ENCODE data around the gene ATP5PO. TPM values are rescaled to one million over a fixed set of nuclear protein-coding genes. Genes with fewer than 3 reads are reported as not detected.
A peak's percentile ranks its signal among the peaks of the same experiment; 100 is the strongest.
"Not testable (repeated sequence)": the region's sequence is repeated elsewhere in the genome, so short reads cannot be mapped to it uniquely, and the experiment has no call there.

Gene ATP5PO
- total RNA-seq, 4 donors from 2014 or later: 133 to 311 (median 214) TPM

DNA sequence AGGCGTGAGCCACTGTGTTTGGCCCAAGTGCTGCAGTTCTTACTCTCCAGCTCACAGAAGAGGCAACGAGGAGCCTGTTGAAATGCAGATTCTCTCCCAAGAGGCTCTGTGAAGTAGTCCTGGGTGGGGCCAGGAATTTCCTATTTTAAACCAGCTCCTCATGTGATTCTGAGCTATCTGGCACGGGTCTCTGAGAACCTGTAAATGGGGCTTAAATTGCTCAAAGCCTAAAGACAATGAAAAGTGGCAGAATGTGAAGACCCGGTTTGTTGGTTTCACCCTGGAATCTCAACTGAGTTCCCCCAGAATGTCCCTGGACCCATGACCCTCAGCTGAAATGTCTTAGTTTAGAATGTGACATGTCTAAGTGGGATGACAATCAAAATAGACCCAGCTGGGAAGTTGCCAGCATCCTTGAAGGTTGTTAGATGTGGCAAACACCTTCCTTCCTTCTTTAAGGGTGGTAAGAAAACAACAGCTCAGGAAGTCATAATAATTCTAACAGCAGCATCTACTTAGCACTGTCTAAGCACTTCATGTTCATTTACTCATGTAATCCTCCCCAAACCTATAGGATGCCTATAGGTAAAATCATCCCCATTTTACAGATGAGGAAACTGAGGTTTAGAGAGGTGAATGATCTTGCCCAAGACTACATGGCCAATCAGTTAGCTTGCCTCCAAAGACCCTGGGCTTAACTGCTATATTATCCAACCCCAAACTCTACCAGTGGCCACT lies 20.9 kb upstream of the ATP5PO start:
- no peak for TF ChIP-seq POLR2A (IDR thresholded peaks at IDR 0.05)
- TF ChIP-seq POLR2AphosphoS5 (IDR thresholded peaks at IDR 0.05): no peak
- TF ChIP-seq, protein P1, sequence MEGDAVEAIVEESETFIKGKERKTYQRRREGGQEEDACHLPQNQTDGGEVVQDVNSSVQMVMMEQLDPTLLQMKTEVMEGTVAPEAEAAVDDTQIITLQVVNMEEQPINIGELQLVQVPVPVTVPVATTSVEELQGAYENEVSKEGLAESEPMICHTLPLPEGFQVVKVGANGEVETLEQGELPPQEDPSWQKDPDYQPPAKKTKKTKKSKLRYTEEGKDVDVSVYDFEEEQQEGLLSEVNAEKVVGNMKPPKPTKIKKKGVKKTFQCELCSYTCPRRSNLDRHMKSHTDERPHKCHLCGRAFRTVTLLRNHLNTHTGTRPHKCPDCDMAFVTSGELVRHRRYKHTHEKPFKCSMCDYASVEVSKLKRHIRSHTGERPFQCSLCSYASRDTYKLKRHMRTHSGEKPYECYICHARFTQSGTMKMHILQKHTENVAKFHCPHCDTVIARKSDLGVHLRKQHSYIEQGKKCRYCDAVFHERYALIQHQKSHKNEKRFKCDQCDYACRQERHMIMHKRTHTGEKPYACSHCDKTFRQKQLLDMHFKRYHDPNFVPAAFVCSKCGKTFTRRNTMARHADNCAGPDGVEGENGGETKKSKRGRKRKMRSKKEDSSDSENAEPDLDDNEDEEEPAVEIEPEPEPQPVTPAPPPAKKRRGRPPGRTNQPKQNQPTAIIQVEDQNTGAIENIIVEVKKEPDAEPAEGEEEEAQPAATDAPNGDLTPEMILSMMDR (IDR thresholded peaks at IDR 0.05): no peak
- TF ChIP-seq EP300 (IDR thresholded peaks at IDR 0.05): no peak
- Histone ChIP-seq H3K36me3 (no peaks in the 10 kb centered on the region), H3K9me3 (no peaks in the 10 kb centered on the region), H3K27ac (peak overlapping the region in 1 of 4 donors; percentile 11), H3K4me3 (no peak overlapping the region), H3K4me1 (peaks cover 2 to 33% (median 7%) of the 10 kb centered on the region in 3 donors), H3K27me3 (no peaks in the 10 kb centered on the region)
- ATAC-seq: peak; percentile 56
- WGBS, 2 donors (ENCODE audit: low coverage in 1 of 2): 39 to 100% methylated on average over 1 to 2 of the region's 4 CpGs

DNA sequence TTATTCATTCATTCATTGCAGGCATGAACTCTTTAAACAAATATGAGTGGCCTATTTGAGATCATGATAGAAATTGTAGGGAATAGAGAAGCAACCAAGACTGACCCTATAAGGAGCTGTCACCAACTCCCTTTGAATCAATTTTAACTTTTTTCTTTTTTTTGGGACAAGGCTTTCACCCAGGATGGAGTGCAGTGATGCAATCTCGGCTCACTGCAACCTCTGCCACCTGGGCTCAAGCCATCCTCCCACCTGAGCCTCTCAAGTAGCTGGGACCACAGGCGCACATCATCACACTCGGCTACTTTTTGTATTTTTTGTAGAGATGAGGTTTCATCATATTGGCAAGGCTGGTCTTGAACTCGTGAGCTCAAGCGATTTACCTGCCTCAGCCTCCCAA lies 17.1 kb upstream of the ATP5PO start:
- no peaks in the 10 kb centered on the region for H3K9me3 ChIP-seq
- H3K4me3 ChIP-seq: no peak overlapping the region
- 96 to 97% methylated on average over 4 to 5 of the region's 5 CpGs for WGBS, 2 donors (ENCODE audit: low coverage in 1 of 2)
- H3K4me1 ChIP-seq: peaks cover 3 to 27% (median 3%) of the 10 kb centered on the region in 3 donors
- no peak for ATAC-seq
- H3K27me3 ChIP-seq: no peaks in the 10 kb centered on the region
- peak overlapping the region in 2 of 4 donors; percentile 63 to 73 for H3K27ac ChIP-seq
- H3K36me3 ChIP-seq: no peaks in the 10 kb centered on the region
- TF ChIP-seq POLR2A (IDR thresholded peaks at IDR 0.05) (no peak), EP300 (IDR thresholded peaks at IDR 0.05) (no peak), POLR2AphosphoS5 (IDR thresholded peaks at IDR 0.05) (no peak)
- TF ChIP-seq, protein P1 (IDR thresholded peaks at IDR 0.05): no peak

DNA sequence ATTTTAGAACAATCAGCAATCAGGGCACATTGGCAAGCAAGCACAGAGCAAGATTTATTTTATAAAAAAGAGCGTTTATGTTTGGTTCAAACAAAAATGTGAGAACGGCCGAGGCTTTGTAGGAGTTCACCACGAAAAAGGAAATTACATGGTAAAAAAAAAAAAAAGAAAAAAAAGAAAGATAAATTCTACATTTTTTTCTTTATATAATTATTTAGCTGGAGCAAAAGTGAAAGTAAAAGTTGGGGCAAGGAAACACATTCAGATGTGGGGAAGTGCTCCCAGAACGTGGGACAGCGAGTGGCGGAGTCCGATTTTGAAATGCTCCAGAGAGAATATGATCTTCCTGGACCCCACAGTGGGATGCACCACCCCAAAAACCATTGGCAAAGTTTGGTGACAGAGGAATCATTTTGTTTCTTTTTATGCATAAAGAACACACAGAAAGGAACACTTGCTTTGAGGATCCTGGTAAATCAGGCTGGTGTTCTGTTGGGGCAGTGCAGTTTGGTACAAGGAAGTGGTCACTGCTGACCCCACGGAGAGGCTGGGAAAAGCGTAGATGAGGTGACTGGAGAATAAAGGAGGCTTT lies 16.3 kb upstream of the ATP5PO start:
- 12 to 40% methylated on average over 6 to 10 of the region's 10 CpGs for WGBS, 2 donors (ENCODE audit: low coverage in 1 of 2)
- peak overlapping the region; percentile 56 to 73 (median 62) for H3K27ac ChIP-seq

DNA sequence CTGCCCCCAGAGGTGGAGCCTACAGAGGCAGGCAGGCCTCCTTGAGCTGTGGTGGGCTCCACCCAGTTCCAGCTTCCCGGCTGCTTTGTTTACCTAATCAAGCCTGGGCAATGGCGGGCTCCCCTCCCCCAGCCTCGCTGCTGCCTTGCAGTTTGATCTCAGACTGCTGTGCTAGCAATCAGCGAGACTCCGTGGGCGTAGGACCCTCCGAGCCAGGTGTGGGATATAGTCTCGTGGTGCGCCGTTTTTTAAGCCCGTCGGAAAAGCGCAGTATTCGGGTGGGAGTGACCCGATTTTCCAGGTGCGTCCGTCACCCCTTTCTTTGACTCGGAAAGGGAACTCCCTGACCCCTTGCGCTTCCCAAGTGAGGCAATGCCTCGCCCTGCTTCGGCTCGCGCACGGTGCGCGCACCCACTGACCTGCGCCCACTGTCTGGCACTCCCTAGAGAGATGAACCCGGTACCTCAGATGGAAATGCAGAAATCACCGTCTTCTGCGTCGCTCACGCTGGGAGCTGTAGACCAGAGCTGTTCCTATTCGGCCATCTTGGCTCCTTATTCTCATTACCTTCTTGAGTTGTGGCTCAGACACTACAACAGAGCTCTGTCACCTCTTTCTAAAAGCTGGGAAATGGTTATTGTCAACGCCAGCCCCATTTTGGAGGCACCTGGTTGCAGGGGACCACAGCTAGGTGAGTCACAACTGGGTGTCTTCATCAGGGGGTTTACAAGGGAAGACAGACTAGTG lies 15.6 kb upstream of the ATP5PO start:
- H3K9me3 ChIP-seq, H3K36me3 ChIP-seq, ATAC-seq, H3K27me3 ChIP-seq: not testable (repeated sequence)
- H3K4me1 ChIP-seq: peaks cover 3 to 23% (median 3%) of the 10 kb centered on the region in 3 donors
- peak overlapping the region; percentile 52 to 71 for H3K4me3 ChIP-seq
- peak overlapping the region; percentile 43 to 73 (median 60) for H3K27ac ChIP-seq
- 80% methylated on average over 1 of the region's 34 CpGs; no CpG with 5 or more reads in 1 of the 2 donors for WGBS, 2 donors (ENCODE audit: low coverage in 1 of 2)

More for the DNA sequence above, 16.3 kb upstream of the ATP5PO start:
- TF ChIP-seq POLR2AphosphoS5 (IDR thresholded peaks at IDR 0.05) (no peak), POLR2A (IDR thresholded peaks at IDR 0.05) (no peak), EP300 (IDR thresholded peaks at IDR 0.05) (no peak)
- TF ChIP-seq, protein P1 (IDR thresholded peaks at IDR 0.05): peak in 1 of 4 experiments; percentile 16
- Histone ChIP-seq H3K4me1 (peaks cover 3 to 27% (median 3%) of the 10 kb centered on the region in 3 donors), H3K36me3 (no peaks in the 10 kb centered on the region), H3K9me3 (no peaks in the 10 kb centered on the region), H3K27me3 (no peaks in the 10 kb centered on the region), H3K4me3 (peak overlapping the region; percentile 52 to 71)
- ATAC-seq: no peak

DNA sequence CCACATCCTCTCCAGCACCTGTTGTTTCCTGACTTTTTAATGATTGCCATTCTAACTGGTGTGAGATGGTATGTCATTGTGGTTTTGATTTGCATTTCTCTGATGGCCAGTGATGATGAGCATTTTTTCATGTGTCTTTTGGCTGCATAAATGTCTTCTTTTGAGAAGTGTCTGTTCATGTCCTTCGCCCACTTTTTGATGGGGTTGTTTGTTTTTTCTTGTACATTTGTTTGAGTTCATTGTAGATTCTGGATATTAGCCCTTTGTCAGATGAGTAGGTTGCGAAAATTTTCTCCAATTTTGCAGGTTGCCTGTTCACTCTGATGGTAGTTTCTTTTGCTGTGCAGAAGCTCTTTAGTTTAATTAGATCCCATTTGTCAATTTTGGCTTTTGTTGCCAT lies 10.6 kb upstream of the ATP5PO start:
- H3K27me3 ChIP-seq, H3K27ac ChIP-seq, ATAC-seq, H3K4me3 ChIP-seq, H3K36me3 ChIP-seq, H3K9me3 ChIP-seq: not testable (repeated sequence)
- 100% methylated on average over 1 of the region's 2 CpGs; no CpG with 5 or more reads in 1 of the 2 donors for WGBS, 2 donors (ENCODE audit: low coverage in 1 of 2)
- H3K4me1 ChIP-seq: peaks cover 4 to 11% (median 4%) of the 10 kb centered on the region in 3 donors
